HK-2 (cell line): ENCODE measurements around the gene ST6GALNAC1.
"Not testable (repeated sequence)": the region's sequence is repeated elsewhere in the genome, so short reads cannot be mapped to it uniquely, and the experiment has no call there.

Experiments
- DNase-seq: peaks from one replicate; pipeline ENCODE4 v3.0.0-alpha.2; 2018; ENCODE audit not compliant: unreplicated experiment

The ST6GALNAC1 gene

GRCh38 chr17:76612977-76613851 is 30.3 kb downstream of the ST6GALNAC1 start:
- no peak for DNase-seq

GRCh38 chr17:76612465-76612864 is 31.1 kb downstream of the ST6GALNAC1 start:
- DNase-seq = no peak

GRCh38 chr17:76611758-76612157 is 31.8 kb downstream of the ST6GALNAC1 start:
- no peak for DNase-seq

GRCh38 chr17:76611080-76611749 is 32.3 kb downstream of the ST6GALNAC1 start:
- not testable (repeated sequence) for DNase-seq

DNA sequence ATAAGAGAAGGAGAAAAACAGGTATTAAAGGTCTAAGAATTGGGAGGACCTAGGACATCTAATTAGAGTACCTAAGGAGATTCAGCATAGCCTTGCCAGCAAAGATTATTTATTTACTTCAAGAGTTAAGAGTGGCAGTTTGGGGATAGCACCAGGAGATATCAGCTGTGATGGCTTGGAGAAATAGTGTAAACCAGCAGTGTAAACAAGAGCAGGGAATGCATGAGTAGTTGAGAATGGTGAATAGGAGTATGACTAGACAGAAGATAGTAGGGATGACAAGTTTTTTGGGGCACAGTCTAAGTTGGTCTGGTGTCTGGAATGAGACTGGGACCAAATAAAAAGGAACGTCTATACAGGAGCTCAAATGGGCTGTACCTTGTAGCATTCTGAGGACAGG is 36.9 kb downstream of the ST6GALNAC1 start:
- not testable (repeated sequence) for DNase-seq

DNA sequence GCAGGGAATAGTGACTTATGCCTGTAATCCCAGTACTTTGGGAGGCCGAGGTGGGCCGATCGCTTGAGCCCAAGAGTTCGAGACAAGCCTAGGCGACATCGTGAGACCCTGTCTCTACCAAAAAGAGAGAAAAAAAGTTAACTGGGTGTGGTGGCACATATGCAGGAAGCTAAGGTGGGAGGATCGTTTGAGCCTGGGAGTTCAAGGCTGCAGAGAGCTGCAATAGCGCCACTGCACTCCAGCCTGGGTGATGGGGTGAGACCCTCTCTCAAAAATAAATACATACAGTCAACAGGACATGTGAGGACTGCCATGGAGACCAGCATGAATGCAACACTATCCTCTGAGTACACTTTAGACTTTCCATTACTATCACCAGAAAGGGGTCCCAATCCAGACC is 42.5 kb downstream of the ST6GALNAC1 start:
- DNase-seq = no peak

- DNase-seq = no peak
Observed at GRCh38 chr17:76599694-76600460, 43.7 kb downstream of the ST6GALNAC1 start.

- DNase-seq = no peak
Observed at GRCh38 chr17:76598004-76598439, 45.5 kb downstream of the ST6GALNAC1 start.

- DNase-seq = no peak
Observed at GRCh38 chr17:76597156-76598003, 46.2 kb downstream of the ST6GALNAC1 start.

DNA sequence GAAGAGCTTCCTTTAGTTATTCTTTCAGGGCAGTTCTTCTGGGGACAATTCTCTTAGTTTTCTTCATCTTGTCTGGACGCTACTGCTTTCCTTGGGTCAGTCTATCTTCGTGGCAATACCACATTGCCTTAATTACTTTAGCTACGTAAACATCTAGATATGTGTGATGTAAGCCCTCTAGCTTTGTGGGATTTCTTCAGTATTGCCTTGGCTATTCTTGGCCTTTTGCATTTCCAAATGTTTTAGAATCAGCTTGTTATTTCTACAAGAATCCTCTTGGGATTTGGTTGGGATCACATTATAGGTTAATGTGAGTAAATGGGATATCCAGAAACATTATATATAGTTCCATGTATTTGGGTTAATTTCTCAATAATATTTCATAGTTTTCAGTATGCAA is 48.9 kb downstream of the ST6GALNAC1 start:
- DNase-seq = no peak

DNA sequence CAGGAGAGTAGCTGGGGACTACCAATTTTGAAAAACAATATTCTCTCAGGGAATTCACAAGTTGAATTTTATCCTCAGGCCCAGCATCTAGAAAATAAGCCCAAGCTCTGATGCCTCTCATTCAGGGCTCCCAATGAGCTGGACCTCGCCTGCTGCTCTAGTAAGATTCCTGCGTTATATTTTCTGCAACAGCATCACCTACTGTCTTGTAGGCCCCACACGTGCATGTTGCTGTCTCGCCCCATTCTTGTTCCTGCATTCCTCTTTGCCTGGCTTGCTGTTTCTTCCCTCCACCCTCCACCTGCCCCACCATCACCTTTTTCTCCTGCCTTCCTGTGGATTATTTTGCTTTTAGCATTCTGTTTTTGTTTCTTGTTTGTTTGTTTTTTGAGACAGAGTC is 49.6 kb downstream of the ST6GALNAC1 start:
- DNase-seq = no peak

- DNase-seq = no peak
Observed at GRCh38 chr17:76593384-76593826, 50.2 kb downstream of the ST6GALNAC1 start.

DNA sequence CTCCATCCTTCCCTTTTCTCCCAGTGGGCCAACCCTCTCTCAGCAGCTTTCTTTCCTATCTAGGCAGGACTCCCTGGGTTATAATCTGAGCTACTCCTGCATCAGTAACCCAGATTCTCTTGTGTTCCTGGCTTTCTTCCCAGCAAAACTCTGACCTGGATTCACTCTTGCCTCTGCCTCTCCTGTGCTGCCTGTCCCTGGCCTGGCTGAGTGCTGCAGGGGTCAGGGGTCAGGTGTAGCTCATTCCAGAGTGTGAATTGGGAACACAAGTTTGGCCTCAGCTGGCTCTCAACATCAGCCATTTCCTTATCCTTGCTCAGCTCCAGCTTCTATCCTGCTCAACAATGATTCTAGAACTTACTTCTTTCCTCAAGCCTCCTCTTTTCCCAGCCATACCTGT is 55.4 kb downstream of the ST6GALNAC1 start:
- no peak for DNase-seq

DNA sequence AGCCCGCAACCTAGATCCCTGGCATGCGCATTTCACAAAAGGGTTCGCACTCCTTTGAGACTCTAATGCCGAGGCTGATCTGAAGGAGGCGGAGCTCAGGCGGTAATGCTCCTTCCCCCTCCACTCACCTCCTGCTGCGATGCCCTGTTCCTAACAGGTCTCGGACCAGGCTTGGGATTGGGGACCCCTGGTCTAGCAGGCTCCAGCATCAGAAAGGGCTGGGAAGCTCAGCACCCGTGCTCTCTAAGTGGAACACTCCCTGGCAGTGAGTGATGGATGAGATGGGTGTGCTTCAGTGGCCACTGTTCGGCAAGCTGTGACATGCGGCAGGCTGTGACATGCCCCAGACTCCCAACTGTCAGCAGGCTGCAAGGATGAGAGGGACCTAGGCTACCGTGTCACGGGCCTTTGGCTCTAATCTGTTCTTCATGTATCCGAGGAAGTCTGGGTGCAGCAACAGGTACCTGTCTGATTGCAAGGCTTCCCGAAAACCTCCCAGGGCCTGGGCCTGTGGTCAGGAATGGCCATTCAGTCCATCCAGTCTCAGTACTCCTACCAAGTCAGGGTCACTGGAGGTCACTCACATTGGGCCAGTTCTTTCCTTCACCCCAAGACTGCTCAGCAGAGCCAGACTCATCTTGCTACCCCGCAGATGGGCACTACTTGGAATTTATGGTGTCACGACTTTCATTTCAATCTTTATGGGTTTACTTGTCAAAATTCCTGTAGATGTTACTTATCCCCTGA is 56.6 kb downstream of the ST6GALNAC1 start:
- DNase-seq = no peak

- peak; percentile 64 for DNase-seq
Observed at GRCh38 chr17:76585649-76586593, 57.6 kb downstream of the ST6GALNAC1 start, which contains the start of gene ST6GALNAC2. TSS of gene ST6GALNAC2 (minus strand) at chr17:76585860. CDS start at chr17:76585808, 52 bp downstream.

DNA sequence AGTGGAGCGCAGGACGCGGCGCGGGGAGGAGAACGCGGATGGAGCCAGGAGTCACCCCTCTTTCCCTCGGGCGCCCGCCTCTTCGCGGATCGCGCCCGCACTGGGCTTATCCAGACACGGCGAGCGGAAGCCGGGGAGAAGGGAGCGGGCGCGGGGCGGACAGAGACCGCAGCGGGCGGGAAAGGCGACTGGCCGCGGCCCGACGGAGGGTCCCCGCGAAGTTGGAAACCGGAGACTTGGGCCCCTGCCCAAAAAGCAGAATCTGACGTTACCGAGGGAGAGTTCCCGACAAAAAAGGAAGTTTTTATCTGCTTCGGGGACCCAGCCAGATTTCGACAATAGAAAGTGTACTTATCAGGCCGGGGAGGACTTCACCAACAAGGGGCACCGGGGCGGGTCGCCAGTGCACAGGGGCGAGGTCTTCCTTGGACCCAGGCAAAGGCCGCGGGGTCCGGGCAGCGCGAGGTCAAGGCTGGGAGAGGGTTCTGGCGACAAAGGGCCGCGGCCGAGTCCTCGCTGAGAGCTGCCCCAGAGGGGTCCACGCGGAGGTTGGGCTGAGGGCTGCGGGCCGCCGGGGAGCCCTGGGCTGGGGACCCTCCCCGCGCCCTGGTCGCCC is 58.4 kb downstream of the ST6GALNAC1 start:
- DNase-seq = no peak

- no peak for DNase-seq
Observed at GRCh38 chr17:76584427-76585032, 59.0 kb downstream of the ST6GALNAC1 start.

GRCh38 chr17:76582660-76583059 is 60.9 kb downstream of the ST6GALNAC1 start:
- DNase-seq = no peak
